ENCODE measurements around the gene KCNC1.

KCNC1 gene

GRCh38 chr11:17776212-17776875 lies 41.8 kb downstream of the KCNC1 start:
- DNase-seq (ENCODE audit: low read depth, low spot score) = no peak
- no peak overlapping the region for H3K4me3 ChIP-seq (ENCODE audit: low read depth, low read length)
- TF ChIP-seq CTCF (IDR thresholded peaks at IDR 0.05; ENCODE audit: insufficient read depth, low read length, missing control alignments) = no peak
- CTCF ChIA-PET = no interaction called here
- POLR2A ChIA-PET = no interaction called here

GRCh38 chr11:17777086-17777737 lies 42.6 kb downstream of the KCNC1 start:
- H3K4me3 ChIP-seq (ENCODE audit: low read depth, low read length) = no peak overlapping the region
- ChIA-PET POLR2A (no interaction called here), CTCF (no interaction called here)
- no peak for DNase-seq (ENCODE audit: low read depth, low spot score)
- no peak for TF ChIP-seq CTCF (IDR thresholded peaks at IDR 0.05; ENCODE audit: insufficient read depth, low read length, missing control alignments)

- no peak for DNase-seq (ENCODE audit: low read depth, low spot score)
- POLR2A ChIA-PET = no interaction called here
- no peak overlapping the region for H3K4me3 ChIP-seq (ENCODE audit: low read depth, low read length)
- CTCF ChIA-PET = no interaction called here
- TF ChIP-seq CTCF (IDR thresholded peaks at IDR 0.05; ENCODE audit: insufficient read depth, low read length, missing control alignments) = no peak
Observed at GRCh38 chr11:17777738-17778091, 43.1 kb downstream of the KCNC1 start.

GRCh38 chr11:17778352-17778751 lies 43.8 kb downstream of the KCNC1 start:
- no peak for TF ChIP-seq CTCF (IDR thresholded peaks at IDR 0.05; ENCODE audit: insufficient read depth, low read length, missing control alignments)
- CTCF ChIA-PET = no interaction called here
- no peak overlapping the region for H3K4me3 ChIP-seq (ENCODE audit: low read depth, low read length)
- POLR2A ChIA-PET = no interaction called here
- DNase-seq (ENCODE audit: low read depth, low spot score) = no peak

- ChIA-PET POLR2A (no interaction called here), CTCF (no interaction called here)
- no peak overlapping the region for H3K4me3 ChIP-seq (ENCODE audit: low read depth, low read length)
- no peak for TF ChIP-seq CTCF (IDR thresholded peaks at IDR 0.05; ENCODE audit: insufficient read depth, low read length, missing control alignments)
- no peak for DNase-seq (ENCODE audit: low read depth, low spot score)
Observed at GRCh38 chr11:17778956-17779860, 44.6 kb downstream of the KCNC1 start.
